ENCODE data around the gene ZNF410. TPM values are rescaled to one million over a fixed set of nuclear protein-coding genes. Genes with fewer than 3 reads are reported as not detected.

ZNF410 gene
- total and polyA plus RNA-seq, 8 donors = 13.3 to 24.2 (median 15.9) TPM

- H3K9me3 ChIP-seq = no peaks in the 10 kb centered on the region
- H3K27me3 ChIP-seq = no peaks in the 10 kb centered on the region
- peaks cover 0 to 57% (median 31%) of the 10 kb centered on the region in 3 donors for H3K36me3 ChIP-seq
- H3K4me1 ChIP-seq = no peaks in the 10 kb centered on the region
- no peak overlapping the region for H3K4me3 ChIP-seq
- no peak for ATAC-seq
- WGBS, 2 donors = 51 to 64% methylated on average over 1 of the region's 1 CpG
- no peak overlapping the region for H3K27ac ChIP-seq
- no peak for DNase-seq
- FAIRE-seq = no peak
- intact Hi-C loops (cut with DNase I) = no loop called here
- TF ChIP-seq CTCF (IDR thresholded peaks at IDR 0.05) = no peak
These were observed 9.3 kb downstream of the ZNF410 start for GRCh38 chr14:73895939-73896338.

DNA sequence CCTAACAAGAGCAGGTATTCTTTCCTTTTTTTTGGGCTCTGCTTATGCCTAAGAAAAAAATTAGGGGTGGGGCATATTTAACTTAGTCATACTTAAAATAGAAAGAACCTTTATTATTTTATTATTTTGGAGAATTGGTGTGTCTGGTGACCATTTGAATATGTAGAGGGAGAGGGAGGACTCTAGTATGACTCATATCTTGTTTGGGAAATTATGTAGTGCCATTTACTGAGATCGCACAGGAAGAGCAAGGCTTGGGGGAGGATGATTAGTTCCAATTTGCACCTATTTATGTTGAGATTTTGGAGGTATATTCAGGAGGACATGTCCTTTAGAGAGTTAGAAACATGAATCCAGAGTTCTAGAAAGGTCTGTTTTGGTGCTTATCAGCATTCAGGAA lies 9.9 kb downstream of the ZNF410 start:
- Histone ChIP-seq H3K9me3 (no peaks in the 10 kb centered on the region), H3K4me3 (no peak overlapping the region), H3K27me3 (no peaks in the 10 kb centered on the region), H3K4me1 (no peaks in the 10 kb centered on the region), H3K36me3 (peaks cover 0 to 57% (median 31%) of the 10 kb centered on the region in 3 donors), H3K27ac (no peak overlapping the region)
- 84 to 94% methylated on average over 1 of the region's 1 CpG for WGBS, 2 donors
- intact Hi-C loops (cut with DNase I) = no loop called here
- no peak for DNase-seq
- TF ChIP-seq CTCF (IDR thresholded peaks at IDR 0.05) = no peak
- ATAC-seq = no peak
- FAIRE-seq = no peak

- Histone ChIP-seq H3K27ac (no peak overlapping the region), H3K9me3 (no peaks in the 10 kb centered on the region), H3K4me3 (no peak overlapping the region), H3K4me1 (no peaks in the 10 kb centered on the region), H3K27me3 (no peaks in the 10 kb centered on the region), H3K36me3 (peaks cover 4 to 47% (median 11%) of the 10 kb centered on the region in 3 donors)
- TF ChIP-seq CTCF (IDR thresholded peaks at IDR 0.05) = no peak
- ATAC-seq (no peak), FAIRE-seq (no peak), DNase-seq (no peak)
- WGBS, 2 donors = 75 to 80% methylated on average over 3 of the region's 3 CpGs
- intact Hi-C loops (cut with DNase I) = no loop called here
These were observed 16.4 kb downstream of the ZNF410 start for GRCh38 chr14:73903028-73903427.

DNA sequence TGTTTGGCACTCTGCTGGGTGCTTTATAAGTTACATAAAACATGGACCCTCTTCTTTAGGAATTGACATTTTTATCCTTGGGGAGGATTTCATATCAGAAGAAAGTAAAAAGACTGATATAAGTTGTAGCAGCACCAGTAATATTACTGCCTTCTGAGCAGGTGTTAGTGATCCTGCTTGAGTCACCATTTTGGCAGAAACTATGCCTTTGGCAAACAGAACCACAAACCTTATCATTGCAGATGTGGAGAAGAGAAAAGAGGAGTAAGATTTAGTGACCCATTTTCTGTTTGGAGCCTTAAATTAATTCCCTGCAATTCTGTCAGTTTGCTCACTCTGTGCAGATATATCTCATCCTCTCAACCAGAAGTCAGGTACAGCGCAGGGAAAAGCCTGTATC lies 23.0 kb downstream of the ZNF410 start:
- ATAC-seq (peak in 1 of 4 donors; percentile 42), FAIRE-seq (no peak), DNase-seq (no peak)
- Histone ChIP-seq H3K4me1 (peaks cover 0 to 5% (median 0%) of the 10 kb centered on the region in 3 donors), H3K27ac (no peak overlapping the region), H3K36me3 (peaks cover 4 to 24% (median 16%) of the 10 kb centered on the region in 3 donors), H3K9me3 (no peaks in the 10 kb centered on the region), H3K27me3 (no peaks in the 10 kb centered on the region), H3K4me3 (no peak overlapping the region)
- intact Hi-C loops (cut with DNase I) = no loop called here
- WGBS, 2 donors = 98 to 99% methylated on average over 1 of the region's 1 CpG
- no peak for TF ChIP-seq CTCF (IDR thresholded peaks at IDR 0.05)

DNA sequence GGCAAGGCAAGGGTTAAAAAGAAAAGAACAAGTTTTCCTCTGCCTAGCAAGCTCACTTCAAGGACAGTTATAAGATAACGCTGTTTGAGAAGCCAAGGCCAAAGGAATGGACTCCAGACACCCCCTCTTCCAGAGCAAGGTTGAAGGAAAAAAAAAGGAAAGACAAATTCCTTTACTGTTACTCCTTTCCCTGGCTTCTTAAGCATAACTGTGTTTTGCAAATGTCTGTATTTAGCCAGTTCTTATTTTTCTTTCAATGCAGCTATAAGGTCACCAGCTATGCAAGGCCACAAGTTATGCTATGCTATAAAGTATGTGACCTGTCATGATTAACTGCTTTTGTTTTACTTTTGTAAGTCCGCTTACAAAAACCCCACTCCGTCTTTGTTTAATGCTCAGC lies 26.6 kb downstream of the ZNF410 start:
- WGBS, 2 donors = 52 to 61% methylated on average over 3 of the region's 3 CpGs
- no peak for FAIRE-seq
- no peak overlapping the region for H3K4me3 ChIP-seq
- no peaks in the 10 kb centered on the region for H3K9me3 ChIP-seq
- H3K27me3 ChIP-seq = no peaks in the 10 kb centered on the region
- TF ChIP-seq CTCF (IDR thresholded peaks at IDR 0.05) = no peak
- H3K4me1 ChIP-seq = peaks cover 0 to 5% (median 0%) of the 10 kb centered on the region in 3 donors
- DNase-seq = no peak
- no peak overlapping the region for H3K27ac ChIP-seq
- intact Hi-C loops (cut with DNase I) = no loop called here
- ATAC-seq = no peak
- peaks cover 0 to 15% (median 5%) of the 10 kb centered on the region in 3 donors for H3K36me3 ChIP-seq

Data from pancreas (tissue), 10 donors.